HG02970 (cell line): ENCODE measurements around the gene CBX5.
"Not testable (repeated sequence)": the region's sequence is repeated elsewhere in the genome, so short reads cannot be mapped to it uniquely, and the experiment has no call there.

Experiments used
- ATAC-seq: cut with Tn5 transposase; IDR thresholded peaks from one replicate; pipeline ENCODE4 v1.9.1; 2021; ENCODE audit warnings: mild to moderate bottlenecking, moderate library complexity, moderate number of reproducible peaks; ENCODE audit not compliant: unreplicated experiment, low FRiP score

The CBX5 gene

DNA sequence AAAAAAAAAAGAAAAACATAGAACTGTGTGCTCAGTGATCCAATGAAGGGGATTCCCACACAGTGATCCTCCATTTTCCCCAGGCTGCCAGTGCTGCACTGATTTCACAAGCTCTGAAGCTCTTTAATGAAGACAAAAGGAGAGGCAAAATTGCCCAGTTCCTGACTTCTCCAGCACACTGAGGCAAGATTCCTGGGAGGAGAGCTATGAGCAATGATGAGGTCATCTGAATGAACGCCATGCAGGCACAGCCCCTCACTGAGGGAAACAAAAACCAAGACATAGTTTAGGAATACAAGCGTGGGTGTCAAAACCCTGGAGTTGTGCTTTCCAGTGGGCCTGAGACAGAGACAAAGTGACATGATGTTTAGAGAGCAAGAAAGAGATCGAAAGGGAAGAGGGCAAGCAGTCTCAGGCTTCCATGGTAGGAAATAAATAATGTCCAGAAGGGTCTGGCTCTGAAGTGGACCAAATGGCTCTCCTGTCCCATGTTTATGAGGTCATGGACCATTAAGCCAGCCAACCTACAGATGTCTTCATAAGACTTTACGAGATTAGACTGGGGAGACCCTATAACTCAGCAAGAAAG, 50.2 kb downstream of the CBX5 start:
- no peak for ATAC-seq

DNA sequence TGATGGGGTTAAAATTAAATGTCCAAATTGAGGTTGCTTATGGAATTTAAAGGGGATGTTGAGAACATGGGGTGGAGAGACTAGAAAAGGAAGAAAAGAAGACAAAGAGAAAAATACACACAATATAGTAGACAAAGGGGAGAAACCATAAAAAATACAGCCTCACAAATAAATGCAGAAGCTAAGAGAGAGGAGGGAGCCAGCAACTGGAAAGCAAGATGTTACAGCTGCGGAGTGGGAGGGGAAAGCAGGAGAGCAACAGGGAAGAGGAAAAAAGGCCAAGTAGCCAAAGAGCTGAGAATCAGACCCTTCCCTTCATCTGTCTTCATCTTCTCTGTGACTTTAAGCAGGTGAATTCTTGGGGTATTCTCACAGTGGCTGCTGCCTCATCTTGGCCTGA, 51.5 kb downstream of the CBX5 start:
- ATAC-seq, result no peak

DNA sequence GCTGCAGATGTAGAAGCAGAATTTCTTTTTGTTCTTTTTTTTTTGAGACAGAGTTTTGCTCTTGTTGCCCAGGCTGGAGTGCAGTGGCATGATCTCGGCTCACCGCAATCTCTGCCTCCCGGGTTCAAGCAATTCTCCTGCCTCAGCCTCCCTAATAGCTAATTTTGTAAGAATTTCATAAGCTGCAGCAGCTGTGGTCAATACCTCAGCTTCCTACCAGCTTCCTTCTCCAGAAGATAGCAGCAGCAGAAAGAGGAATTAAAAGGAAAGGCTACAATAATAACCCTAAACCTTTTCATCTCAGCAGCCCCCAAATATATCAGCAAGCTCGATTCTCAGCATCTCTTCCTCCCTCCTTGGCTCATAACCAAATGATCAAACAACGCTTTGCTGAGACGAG, 52.0 kb downstream of the CBX5 start:
- not testable (repeated sequence) for ATAC-seq

DNA sequence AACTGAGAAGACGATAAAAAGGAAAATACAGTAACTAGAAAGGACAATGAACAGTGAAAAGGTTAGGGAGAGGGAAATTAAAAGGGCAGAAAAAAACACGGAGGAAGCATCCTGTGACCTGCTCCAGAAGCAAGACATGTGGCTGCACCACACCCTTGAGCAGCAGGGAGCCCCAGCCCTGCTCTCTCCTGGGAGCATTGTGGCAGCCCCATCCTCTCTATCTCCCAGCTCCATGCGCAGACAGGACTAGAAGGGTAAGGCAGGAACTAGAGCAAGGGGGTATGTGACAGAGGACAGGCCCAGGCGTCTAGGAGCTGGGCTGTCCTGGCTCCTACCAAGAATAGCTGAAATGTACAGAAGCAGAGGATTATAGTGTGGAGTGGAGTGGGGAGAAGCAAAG, 52.5 kb downstream of the CBX5 start:
- ATAC-seq, result no peak

DNA sequence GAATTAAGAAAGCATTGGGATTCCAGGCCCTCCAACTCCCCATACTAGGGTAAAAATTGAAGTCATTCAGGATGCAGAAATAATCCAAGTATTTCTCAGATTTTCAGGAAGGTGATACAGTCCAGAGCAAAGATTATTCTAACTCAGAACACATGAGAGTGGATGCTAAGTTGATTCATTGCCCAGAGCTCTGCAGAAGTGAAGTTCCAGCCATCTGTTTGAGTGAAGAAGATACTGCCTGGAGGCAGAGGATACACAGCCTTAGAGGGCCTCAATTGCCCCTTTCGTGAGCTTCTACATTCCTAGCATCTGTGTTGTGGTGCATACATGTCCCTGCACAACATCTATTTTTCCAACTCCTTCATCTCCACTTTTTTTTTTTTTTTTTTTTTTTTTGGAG, 54.3 kb downstream of the CBX5 start:
- ATAC-seq, result no peak

DNA sequence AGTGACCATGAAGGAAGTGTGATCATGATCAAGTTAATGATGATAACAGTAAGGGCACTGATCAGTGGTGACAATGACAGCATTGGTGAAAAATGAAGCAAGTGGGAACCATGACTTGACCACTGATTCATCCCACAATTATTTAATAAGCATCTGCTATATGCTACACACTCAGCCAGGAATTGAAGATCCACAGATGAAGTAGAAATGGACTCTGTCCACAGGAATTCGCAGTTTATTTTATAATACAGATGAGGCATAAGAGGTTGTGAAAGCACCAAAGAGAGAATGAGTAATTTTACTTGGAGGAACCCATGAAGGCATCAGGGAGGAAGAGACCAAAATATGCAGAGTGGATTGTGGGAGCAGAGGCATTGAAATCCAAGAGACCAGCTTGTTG, 57.3 kb downstream of the CBX5 start:
- no peak for ATAC-seq

DNA sequence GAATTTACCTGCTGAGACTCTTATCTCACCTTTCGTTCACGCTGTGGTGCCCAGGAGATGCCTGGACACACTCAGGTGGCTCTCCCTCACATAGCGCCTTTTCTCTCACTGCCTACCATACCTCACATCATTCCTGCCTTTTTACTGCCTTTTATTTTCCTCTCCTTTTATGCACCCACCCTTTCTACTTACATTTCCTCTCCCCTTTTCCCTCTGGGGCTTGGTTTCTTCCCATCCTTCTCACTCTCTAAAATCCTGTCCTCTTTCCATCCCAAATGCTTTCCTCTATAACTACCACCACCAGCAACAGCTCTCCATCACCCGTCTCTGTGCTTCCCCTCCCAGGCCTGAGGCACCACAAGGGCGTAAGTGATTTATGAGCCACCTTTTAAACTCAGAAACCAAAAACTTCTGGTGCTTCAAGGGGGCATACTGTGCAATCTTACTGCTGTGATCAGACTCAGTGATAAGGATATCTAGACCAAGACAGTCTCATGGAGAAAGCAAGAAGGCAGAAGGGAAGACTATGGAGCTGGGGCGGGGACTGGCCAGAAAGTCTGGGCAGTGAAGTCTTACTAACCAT, 58.4 kb downstream of the CBX5 start:
- no peak for ATAC-seq

DNA sequence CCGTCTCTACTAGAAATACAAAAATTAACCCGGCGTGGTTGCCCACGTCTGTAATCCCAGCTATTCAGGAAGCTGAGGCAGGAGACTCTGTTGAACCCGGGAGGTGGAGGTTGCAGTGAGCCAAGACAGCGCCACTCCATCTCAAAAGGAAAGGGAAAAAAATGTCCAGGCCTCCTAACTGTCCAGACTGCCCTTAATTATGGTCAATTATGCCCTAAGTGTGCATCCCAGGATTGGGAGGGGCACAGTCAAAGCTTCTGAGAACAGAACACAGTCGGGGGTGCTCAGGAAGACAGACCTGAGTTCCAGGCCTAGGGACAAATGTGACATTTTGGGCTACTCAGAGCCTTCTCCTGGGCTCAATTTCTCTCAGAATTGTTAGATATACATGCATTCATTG, 59.4 kb downstream of the CBX5 start:
- no peak for ATAC-seq

DNA sequence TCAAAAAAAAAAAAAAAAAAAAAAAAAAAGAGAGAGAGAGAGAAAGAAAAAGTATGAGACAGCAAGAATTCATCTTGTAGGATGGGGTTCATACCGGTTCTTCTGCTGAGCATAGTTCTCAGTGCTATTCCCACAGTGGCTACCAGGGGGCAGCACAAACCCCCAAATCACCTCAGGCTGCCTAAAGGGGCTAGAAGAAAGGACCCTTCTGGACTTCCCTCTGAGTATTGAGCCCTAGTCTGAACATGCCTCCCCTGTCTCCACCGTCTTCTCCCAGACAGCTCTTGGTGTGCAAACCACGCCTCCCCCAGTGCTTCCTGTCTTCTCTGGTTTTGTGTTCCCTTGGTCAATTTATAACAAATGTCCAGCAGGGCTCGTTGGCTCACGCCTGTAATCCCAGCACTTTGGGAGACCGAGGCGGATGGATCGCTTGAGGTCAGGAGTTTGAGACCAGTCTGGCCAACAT, 59.8 kb downstream of the CBX5 start:
- ATAC-seq, result no peak

DNA sequence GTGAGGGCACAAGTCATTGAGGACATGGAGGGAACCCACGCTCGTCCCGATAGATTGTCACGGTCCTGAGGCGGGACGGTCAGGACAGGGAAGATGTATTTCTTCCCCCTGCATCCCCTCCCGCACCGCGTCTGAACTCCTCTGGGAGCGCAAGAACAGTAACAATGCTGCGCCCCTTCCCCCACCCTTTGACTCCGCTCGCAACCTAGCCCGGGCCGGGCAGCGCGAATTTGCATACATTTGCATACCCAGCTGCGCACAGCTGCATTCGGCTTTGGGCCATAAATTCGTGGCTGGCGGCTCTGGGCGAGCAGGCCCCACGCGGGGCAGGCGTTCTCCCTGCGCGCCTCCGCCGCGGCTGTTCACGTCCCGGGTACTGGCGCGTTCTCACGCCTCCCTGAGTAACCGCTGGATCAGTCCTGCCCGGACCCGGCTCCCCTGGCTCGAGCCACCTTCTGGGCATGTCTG, 62.1 kb downstream of the CBX5 start:
- ATAC-seq, result no peak

DNA sequence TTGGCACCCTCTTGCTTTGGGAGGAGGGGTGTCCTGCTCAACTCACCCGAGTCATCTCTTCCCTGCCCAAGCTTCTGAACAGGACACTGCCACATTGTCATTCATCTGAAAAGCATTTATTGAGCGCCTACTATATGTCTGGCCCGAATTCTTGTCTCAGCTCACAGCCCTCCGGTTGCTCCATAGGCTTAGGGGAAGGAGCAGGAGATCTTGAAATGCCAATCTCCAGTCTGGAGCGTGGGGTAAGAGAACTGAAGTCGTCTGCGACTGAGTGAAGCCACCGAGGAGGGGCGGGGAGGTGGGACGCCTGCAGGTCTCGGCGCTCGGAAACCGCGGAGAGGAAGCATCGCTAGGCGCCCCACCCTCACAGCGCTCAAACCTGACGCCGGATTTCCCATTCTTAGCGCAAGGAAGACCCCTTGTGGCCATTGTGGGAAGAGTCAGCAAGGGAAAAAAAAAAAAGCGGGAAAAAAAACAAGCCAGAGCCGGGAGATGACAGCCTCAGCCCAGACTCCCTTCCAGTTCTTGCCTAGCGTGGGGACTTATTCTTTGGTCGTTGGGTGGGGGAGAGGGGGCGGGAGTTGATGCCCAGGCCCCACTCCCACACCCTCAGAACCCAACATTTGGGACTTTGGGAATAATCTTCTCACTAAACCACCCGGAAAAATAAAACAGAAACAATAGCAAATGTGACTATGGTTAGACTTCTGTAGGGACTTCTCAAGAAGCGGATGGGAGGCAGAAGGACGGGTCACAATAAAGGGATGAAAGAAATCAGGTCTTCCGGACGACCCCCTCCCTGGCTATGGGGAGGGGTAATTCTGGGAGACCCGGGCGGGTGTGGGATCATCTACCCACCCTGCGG, 62.9 kb downstream of the CBX5 start:
- ATAC-seq, result no peak

DNA sequence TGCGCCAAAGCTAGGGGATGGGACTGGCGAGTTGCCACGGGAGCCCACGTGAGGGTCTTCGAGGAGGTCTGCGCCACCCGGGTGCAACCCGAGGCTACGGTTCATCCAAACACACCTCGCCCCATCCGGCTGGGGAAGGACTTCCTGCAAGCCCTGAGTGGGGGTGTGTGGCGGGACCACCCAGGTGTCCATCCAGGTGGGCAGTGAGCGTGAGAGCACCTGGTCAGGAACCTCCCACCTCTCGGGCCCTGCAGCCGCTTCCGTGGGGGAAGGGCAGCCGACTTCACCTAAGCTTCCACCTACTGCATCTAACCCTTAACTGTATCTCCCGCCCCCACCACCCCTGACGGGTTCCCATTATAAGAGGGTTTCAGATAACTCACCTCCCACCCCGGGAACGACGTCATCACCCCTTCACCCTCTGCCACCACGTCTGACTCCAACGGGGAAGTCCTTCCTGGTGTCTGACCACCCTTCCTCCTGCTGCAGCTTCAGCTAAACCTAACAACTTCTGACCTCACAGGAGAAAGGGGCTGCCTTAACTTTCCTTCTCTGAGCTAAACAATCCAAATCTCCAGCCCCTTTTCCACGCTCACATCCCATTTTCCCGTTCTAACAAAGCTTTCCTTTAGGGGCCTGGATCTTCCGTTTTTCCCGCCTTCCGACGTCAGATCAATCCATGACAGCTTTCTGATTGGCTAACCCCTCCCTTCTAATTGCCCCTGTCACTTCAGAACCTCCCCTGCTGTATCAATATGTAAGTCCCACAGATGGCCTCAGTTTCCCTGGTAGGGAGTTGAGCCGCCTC, 63.7 kb downstream of the CBX5 start:
- ATAC-seq, result no peak

DNA sequence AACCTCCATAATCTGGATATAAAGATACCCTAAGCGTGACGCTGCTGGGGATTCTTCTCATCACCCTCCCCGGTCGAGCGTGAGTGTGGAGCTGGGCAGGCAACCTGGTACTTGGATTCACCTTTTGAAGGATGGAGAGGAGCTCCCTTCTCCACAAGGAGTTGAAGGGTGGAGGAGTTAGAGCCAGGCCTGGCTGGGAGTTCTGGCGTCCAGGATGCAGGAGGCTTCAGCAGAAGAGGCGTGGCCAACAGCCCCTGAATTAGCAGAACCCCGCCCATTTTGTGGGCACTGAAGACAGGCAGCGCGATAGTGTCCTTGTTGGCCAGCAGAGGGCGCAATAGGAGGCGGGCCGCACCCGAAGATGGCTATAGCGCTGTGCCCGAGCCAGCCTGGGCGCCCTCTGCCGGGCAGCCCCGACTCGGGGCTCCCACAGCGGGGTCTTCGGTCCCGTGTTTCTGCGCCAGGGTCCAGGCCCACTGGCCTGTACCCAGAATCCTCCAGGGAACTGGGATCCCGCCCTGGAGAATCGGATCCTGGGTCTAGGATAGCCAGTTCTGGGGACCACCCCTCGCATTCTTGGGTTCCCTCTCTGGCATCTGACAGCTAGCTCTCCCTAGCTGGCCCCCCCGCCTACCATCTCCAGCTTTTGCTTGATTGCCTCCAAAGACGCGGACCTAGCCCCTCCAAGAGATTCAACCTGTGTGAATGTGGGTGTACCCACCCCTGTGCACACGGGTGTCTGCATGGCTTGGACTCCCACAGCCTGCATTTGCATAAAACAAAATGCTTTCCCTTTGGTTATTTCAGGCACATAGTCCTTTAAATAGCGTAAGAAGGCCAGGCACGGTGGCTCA, 65.1 kb downstream of the CBX5 start:
- ATAC-seq, result peak; percentile 60

DNA sequence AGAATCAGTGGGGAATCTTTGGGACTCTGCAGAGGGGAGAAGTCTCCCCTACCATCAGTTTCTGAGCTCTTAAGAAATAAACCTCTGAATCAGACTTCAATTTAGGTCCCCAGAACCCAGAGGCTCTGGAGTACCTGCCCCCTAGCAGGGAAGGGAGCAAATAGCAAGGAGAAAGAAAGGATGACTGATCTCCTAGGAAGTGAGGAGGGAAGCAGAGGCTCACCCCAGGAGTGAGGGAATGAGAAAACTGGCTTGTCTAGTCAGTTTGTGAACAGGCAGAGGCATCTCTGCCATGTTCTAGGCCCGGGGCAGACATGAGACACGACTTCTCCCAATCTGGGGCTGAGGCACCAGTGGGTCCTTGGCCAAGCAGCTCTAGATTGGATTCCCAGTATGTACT, 66.8 kb downstream of the CBX5 start:
- ATAC-seq, result no peak

DNA sequence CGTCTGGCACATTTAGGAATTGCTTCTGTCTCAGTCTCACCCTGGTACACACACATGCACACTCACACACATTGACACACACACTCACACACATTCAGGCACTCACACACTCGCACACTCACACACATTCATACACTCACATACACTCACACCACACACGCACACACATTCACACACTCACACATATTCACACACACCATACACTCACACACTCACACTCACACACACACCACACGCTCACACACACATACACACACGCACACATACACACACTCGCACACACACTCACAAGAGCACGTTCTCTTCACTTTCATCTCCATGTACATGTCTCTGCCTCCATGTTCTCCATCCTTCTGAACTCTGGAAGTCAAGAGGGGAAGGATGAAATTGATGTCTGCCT, 68.0 kb downstream of the CBX5 start:
- no peak for ATAC-seq

DNA sequence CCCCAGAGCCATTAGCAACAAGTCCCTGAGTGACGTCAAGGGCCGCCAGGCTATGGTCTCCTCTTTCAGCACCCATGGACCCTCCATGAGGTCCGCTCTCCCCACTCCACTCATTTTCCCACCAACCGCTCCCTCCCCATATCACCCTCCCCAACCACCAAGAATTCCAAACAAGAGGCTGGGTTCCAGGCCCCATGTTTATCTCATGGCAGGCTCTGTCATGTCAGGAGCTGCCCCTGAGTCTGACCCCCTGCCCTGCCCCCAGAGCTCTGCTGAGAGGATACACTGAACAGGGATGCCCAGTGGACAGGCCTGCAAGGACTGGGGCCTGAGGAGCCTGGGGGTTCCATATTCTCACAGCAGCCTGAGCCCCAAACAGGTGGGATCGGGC, 69.5 kb downstream of the CBX5 start:
- ATAC-seq, result no peak

DNA sequence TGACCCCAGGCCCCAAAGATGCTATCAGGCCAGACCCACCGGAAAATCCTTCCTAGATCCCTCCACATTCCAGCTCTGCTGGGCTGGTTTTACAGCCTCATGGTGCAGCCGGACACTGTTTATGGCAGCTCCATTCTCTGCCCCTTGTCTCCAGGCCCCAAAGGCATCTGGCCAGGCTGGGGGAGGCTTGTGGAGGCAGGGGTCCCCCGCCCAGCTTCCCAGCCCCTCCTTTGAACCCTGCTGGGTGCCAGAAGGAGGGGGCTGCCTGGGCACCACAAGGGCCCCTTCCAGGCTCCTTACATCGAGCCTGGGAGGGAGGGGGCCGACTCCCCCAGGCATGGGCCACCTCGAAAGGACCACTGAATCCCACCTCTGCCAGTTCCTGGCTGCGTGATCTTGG, 71.3 kb downstream of the CBX5 start:
- no peak for ATAC-seq

DNA sequence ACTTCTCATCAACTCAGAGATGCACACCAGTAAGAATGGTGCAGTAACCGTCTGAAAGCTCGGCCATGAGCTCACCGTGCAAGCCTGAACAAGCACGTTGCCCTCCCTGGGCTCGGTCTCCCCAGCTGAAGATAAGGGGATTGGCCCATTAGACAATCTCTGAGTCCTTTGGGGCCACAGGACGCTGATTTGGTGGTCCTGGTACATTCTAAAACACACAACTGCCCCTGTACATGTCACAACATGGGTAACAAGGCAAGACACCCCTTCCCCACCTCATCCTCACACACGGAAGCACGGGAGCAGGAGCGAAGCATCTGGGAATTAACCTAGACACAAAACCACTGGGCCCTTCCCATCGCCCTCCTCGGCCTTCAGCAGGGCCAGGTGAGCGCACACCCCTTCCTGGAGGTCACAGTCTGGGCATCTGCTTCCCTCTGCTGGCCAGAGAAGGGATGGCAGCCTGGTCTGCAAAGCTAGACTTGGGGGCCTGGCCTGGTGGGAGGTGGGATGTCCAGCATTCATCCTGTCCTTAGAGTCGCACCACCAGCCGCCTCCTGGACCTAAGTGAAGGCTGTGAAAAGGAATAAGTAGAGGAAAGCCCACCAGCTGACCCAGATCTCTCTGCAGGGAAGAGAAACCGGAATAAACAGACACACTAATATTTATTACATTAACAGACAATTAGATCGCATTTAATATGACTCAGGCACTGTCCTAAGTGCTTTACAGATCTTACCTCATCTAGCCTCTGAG, 72.2 kb downstream of the CBX5 start:
- ATAC-seq, result no peak

DNA sequence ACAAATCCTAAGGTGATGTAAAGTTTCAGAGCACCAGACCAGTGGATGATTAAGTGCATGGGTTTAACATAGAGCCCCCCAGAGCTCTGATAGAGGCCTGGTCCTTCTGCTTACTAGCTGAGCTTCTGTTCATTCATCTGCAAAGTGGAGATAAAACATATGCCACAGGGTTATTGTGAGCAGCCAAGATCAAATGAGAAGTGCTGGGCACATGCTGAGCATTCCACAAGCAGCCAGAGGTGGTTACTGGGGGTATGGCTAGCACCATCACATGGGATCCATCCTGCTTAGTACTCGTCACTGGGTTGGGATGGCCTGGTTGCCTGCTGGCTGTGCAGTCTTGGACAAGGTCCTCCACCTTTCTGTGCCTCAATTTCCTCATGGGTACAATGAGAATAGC, 73.1 kb downstream of the CBX5 start:
- no peak for ATAC-seq
